ENCODE measurements around the gene MGAT5.

The MGAT5 gene

DNA sequence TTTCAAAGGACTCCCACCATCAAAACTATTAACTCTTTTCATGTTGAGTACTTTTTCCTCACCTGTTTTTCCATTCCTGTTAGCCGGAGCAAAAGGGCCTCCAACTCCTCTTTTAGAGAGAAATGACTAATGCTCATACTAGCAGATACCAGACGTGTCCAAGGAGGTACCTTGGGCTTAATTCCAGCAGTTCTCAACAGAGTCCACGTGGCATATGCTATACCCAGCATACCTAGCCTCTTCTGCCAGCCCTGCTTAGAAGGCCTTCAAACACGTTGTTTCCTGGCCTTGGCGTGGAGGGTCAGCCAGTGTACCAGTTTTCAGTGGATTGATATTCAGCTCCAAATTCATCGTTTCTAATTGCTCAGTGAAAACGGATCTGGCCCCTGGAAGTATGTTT lies 123.9 kb downstream of the MGAT5 start:
- Histone ChIP-seq H3K27me3 (ENCODE audit: control insufficient read depth, insufficient read depth, low read length) (no peaks in the 10 kb centered on the region), H3K9ac (ENCODE audit: low read depth, low read length) (no peak overlapping the region), H3K4me2 (ENCODE audit: low read length) (no peak overlapping the region), H3K4me1 (ENCODE audit: control insufficient read depth, insufficient read depth, low read length) (peaks cover 9% of the 10 kb centered on the region), H3K36me3 (ENCODE audit: insufficient read depth, low read length) (no peaks in the 10 kb centered on the region), H3K4me3 (ENCODE audit: low read length) (no peak overlapping the region), H3K9me3 (replicated peaks; ENCODE audit: low read length) (no peaks in the 10 kb centered on the region)

DNA sequence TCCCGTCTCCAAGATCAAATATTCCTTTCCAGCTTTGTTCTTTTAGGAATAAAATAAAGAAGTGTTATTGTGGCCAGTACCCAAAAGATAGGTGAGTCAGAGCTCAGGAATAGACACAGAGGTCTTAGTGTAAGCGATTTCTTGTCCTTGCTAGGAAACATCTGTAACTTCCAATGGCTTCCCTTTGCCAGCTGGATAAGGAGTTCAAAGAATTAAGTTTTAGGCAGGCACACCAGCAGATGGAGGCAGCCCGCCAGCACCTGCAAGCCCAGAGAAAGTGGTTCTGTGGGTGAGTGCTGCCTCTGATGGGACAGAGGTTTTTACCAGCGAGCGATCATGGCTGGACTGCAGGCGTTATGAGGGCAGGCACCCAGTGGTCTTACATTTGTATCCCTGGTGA lies 125.4 kb downstream of the MGAT5 start:
- no peaks in the 10 kb centered on the region for H3K36me3 ChIP-seq (ENCODE audit: insufficient read depth, low read length)
- no peak overlapping the region for H3K9ac ChIP-seq (ENCODE audit: low read depth, low read length)
- H3K4me1 ChIP-seq (ENCODE audit: control insufficient read depth, insufficient read depth, low read length): no peaks in the 10 kb centered on the region
- no peak overlapping the region for H3K4me2 ChIP-seq (ENCODE audit: low read length)
- H3K9me3 ChIP-seq (replicated peaks; ENCODE audit: low read length): no peaks in the 10 kb centered on the region
- no peaks in the 10 kb centered on the region for H3K27me3 ChIP-seq (ENCODE audit: control insufficient read depth, insufficient read depth, low read length)
- H3K4me3 ChIP-seq (ENCODE audit: low read length): no peak overlapping the region

DNA sequence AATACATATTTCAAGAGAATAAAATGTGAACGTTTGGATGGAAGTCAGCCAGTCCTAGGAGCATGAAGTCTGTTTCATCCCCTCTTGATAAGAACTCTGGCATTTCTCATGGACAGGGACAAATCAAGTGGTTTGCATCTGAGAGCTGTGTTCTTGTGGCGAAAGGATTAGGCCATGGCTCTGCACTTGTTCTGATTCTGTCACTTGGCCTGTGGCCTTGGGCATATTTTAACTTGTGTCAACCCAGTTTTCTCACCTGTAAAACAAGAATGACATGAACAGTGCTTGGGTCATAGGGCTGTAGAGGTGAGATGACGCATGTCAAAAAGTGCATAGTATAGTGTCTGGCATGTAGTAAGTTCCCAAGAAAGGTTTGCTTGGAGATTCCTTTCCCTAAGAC lies 125.8 kb downstream of the MGAT5 start:
- H3K9ac ChIP-seq (ENCODE audit: low read depth, low read length): no peak overlapping the region
- no peaks in the 10 kb centered on the region for H3K9me3 ChIP-seq (replicated peaks; ENCODE audit: low read length)
- no peaks in the 10 kb centered on the region for H3K36me3 ChIP-seq (ENCODE audit: insufficient read depth, low read length)
- H3K4me1 ChIP-seq (ENCODE audit: control insufficient read depth, insufficient read depth, low read length): no peaks in the 10 kb centered on the region
- no peak overlapping the region for H3K4me2 ChIP-seq (ENCODE audit: low read length)
- no peak overlapping the region for H3K4me3 ChIP-seq (ENCODE audit: low read length)
- no peaks in the 10 kb centered on the region for H3K27me3 ChIP-seq (ENCODE audit: control insufficient read depth, insufficient read depth, low read length)

DNA sequence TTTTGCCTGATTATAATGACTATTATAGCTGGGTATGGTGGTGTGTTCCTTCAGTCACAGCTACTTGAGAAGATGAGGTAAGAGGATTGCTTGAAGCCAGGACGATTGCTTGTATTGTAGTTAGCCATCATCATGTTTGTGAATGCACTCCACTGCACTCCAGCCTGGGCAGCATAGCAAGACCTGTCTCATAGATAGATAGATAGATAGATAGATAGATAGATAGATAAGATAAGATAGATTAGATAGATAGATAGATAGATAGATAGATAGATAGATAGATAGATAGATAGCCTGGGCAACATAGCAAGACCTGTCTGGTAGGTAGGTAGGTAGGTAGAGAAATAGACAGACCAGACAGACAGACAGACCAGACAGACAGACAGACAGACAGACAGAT lies 127.3 kb downstream of the MGAT5 start:
- no peaks in the 10 kb centered on the region for H3K27me3 ChIP-seq (ENCODE audit: control insufficient read depth, insufficient read depth, low read length)
- no peaks in the 10 kb centered on the region for H3K36me3 ChIP-seq (ENCODE audit: insufficient read depth, low read length)

DNA sequence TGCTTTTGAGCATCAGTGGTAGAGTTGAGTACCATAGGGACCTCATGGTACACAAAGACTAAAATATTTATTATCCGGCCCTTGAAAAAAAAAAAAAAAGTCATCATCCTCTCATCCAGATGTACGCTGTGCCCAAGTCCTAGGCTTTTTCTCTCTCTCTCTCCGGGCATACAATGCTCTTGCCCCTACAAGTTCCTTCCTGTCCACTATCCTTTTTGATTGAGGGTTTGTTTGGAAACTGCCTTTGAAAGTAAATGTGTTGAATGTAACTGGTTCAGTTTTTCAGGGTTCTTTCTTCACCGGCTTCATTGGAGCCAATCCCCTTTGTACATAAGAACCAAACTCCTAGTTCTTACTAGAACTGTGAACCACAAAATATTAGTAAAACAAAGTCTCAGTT lies 130.3 kb downstream of the MGAT5 start:
- H3K9me3 ChIP-seq (replicated peaks; ENCODE audit: low read length): no peaks in the 10 kb centered on the region
- H3K9ac ChIP-seq (ENCODE audit: low read depth, low read length): no peak overlapping the region
- H3K4me3 ChIP-seq (ENCODE audit: low read length): no peak overlapping the region
- no peaks in the 10 kb centered on the region for H3K36me3 ChIP-seq (ENCODE audit: insufficient read depth, low read length)
- no peaks in the 10 kb centered on the region for H3K27me3 ChIP-seq (ENCODE audit: control insufficient read depth, insufficient read depth, low read length)
- no peak overlapping the region for H3K4me2 ChIP-seq (ENCODE audit: low read length)
- H3K4me1 ChIP-seq (ENCODE audit: control insufficient read depth, insufficient read depth, low read length): no peaks in the 10 kb centered on the region

More for the DNA sequence above, 127.3 kb downstream of the MGAT5 start:
- Histone ChIP-seq H3K4me3 (ENCODE audit: low read length) (no peak overlapping the region), H3K4me1 (ENCODE audit: control insufficient read depth, insufficient read depth, low read length) (no peaks in the 10 kb centered on the region), H3K4me2 (ENCODE audit: low read length) (no peak overlapping the region), H3K9ac (ENCODE audit: low read depth, low read length) (no peak overlapping the region), H3K9me3 (replicated peaks; ENCODE audit: low read length) (no peaks in the 10 kb centered on the region)

DNA sequence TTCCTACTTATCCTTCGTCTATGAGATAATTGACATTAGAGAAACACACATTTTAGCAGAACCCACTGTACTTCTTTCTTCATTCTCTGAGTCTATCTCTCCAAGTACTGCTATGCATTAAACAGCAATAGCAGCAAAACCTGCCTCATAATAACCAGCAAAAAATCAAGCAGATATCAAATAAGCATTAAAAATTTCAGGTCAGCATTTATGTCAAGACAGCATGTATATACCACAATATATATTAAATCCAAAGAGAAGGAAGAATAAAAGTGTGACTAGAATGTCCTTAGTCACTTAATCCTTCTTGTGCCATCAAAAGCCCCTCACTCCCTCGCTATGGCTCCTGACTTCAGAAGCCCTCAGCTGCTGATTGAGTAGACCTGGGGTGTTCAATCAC lies 131.3 kb downstream of the MGAT5 start:
- no peak overlapping the region for H3K4me2 ChIP-seq (ENCODE audit: low read length)
- no peaks in the 10 kb centered on the region for H3K36me3 ChIP-seq (ENCODE audit: insufficient read depth, low read length)
- H3K4me3 ChIP-seq (ENCODE audit: low read length): no peak overlapping the region
- no peaks in the 10 kb centered on the region for H3K27me3 ChIP-seq (ENCODE audit: control insufficient read depth, insufficient read depth, low read length)
- H3K9me3 ChIP-seq (replicated peaks; ENCODE audit: low read length): no peaks in the 10 kb centered on the region
- H3K4me1 ChIP-seq (ENCODE audit: control insufficient read depth, insufficient read depth, low read length): no peaks in the 10 kb centered on the region
- H3K9ac ChIP-seq (ENCODE audit: low read depth, low read length): no peak overlapping the region

DNA sequence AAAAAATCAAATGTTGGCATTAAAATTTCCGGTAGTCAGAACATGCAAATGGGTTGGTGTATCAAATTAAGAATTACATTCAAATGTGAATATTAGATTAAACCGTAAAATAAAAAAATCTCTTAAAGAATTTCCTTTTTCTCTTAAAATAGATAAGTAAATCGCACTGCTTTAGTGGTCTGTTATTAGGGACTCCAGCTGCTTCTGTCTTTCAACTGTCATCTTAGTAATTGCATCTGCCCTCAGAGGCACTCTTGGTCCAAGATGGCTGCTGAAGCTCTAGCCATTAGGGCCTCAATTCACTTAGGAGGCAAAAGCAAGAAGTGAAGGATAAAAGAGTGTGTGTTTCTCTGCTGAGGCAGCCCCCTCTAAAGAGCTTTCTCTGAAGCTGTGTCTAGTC lies 132.4 kb downstream of the MGAT5 start:
- H3K9ac ChIP-seq (ENCODE audit: low read depth, low read length): no peak overlapping the region

DNA sequence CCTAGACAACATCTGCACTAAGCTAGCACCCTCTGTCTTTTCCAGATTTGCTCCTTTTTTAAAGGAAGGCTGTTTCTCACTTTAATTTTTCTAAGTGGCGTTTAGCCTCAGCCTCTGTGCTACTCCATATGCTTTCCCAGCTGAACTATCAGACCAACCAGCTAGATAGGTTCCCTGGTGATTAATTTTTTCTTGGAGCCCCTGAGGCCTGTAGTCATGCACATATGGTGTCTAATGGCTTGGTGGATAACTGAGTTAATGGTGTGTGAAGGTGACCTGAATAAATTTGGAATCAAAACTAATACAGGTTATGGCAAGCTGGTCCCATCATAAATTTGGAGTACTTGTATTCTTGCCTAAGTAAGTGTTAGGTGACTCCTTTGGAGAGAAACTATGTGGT lies 135.5 kb downstream of the MGAT5 start:
- Histone ChIP-seq H3K4me2 (ENCODE audit: low read length) (no peak overlapping the region), H3K27me3 (ENCODE audit: control insufficient read depth, insufficient read depth, low read length) (no peaks in the 10 kb centered on the region), H3K9ac (ENCODE audit: low read depth, low read length) (no peak overlapping the region), H3K4me3 (ENCODE audit: low read length) (no peak overlapping the region), H3K4me1 (ENCODE audit: control insufficient read depth, insufficient read depth, low read length) (no peaks in the 10 kb centered on the region), H3K36me3 (ENCODE audit: insufficient read depth, low read length) (no peaks in the 10 kb centered on the region), H3K9me3 (replicated peaks; ENCODE audit: low read length) (no peaks in the 10 kb centered on the region)

More for the DNA sequence above, 132.4 kb downstream of the MGAT5 start:
- no peaks in the 10 kb centered on the region for H3K27me3 ChIP-seq (ENCODE audit: control insufficient read depth, insufficient read depth, low read length)
- no peaks in the 10 kb centered on the region for H3K4me1 ChIP-seq (ENCODE audit: control insufficient read depth, insufficient read depth, low read length)
- H3K36me3 ChIP-seq (ENCODE audit: insufficient read depth, low read length): no peaks in the 10 kb centered on the region
- H3K4me2 ChIP-seq (ENCODE audit: low read length): no peak overlapping the region
- no peaks in the 10 kb centered on the region for H3K9me3 ChIP-seq (replicated peaks; ENCODE audit: low read length)
- H3K4me3 ChIP-seq (ENCODE audit: low read length): no peak overlapping the region

DNA sequence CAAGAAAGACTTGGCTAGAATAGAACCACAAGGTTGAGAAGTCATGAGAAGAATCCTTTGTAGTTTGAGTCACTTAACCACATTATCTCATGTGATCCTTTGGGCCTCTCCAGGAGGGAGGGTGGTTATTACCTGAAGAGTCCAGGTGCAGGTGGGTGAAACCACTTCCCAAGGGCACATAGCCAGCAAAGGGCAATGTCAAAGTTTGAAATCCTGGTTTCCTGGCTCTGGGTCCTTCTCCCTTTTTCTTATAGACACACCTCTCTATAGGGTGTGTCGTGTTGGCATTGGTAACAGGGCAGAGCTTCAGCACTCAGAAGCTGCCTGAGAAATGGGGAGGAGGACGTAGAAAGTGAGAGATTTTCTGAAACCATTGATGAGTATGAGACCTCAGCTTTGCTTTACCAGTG lies 137.9 kb downstream of the MGAT5 start:
- Histone ChIP-seq H3K36me3 (ENCODE audit: insufficient read depth, low read length) (no peaks in the 10 kb centered on the region), H3K9ac (ENCODE audit: low read depth, low read length) (no peak overlapping the region), H3K4me2 (ENCODE audit: low read length) (no peak overlapping the region), H3K9me3 (replicated peaks; ENCODE audit: low read length) (no peaks in the 10 kb centered on the region), H3K27me3 (ENCODE audit: control insufficient read depth, insufficient read depth, low read length) (no peaks in the 10 kb centered on the region), H3K4me3 (ENCODE audit: low read length) (no peak overlapping the region), H3K4me1 (ENCODE audit: control insufficient read depth, insufficient read depth, low read length) (no peaks in the 10 kb centered on the region)

DNA sequence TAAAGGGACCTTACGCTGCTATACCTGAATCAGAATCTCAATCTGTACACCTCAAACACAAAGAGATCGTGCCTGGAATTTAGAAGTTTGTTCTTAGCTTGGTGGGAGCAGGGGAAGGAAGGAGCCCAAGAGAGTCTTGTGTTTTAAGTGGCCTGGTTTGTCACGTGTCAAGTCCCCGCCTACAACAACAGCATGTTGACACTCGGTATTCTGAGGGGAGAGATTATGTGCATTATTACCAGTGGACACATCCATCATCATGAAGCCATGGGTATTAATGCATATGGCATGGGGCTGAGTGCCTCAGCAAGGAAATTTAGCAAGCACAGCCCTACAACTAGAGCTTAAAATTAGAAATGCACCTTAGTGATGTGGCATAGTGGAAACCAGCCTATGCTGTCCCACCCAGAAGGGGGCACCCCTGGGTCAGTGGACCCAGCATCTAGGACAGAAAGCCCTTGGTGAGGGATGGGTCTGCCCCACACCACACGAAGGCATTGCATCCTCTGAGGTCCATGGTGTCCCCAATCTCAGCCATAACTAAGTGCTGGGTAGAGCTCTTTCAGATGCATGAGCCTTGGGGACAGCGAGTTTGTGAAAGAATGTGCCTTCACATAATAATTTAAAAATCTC lies 138.7 kb downstream of the MGAT5 start:
- H3K9ac ChIP-seq (ENCODE audit: low read depth, low read length): no peak overlapping the region
- H3K4me3 ChIP-seq (ENCODE audit: low read length): no peak overlapping the region
- no peaks in the 10 kb centered on the region for H3K36me3 ChIP-seq (ENCODE audit: insufficient read depth, low read length)
- no peak overlapping the region for H3K4me2 ChIP-seq (ENCODE audit: low read length)
- no peaks in the 10 kb centered on the region for H3K27me3 ChIP-seq (ENCODE audit: control insufficient read depth, insufficient read depth, low read length)
- H3K4me1 ChIP-seq (ENCODE audit: control insufficient read depth, insufficient read depth, low read length): peaks cover under 1% of the 10 kb centered on the region
- H3K9me3 ChIP-seq (replicated peaks; ENCODE audit: low read length): no peaks in the 10 kb centered on the region

DNA sequence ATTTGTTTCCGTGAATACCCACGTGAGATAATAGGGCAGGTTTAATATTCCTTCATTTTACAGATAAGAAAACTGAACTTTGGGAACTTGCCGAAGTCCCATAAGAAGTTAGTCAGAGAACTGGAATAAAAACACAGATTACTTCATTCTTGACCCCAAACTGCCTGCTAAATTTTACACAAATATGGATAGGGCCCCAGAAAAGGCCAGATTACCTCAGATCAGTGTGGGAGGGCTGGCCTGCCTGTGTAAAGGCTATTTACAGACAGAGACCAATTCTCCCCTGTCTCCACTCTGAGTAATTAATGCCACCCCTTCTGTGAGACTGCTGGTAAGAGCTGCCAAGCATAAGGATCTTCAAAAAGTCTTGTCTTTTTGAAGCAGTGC lies 139.2 kb downstream of the MGAT5 start:
- H3K36me3 ChIP-seq (ENCODE audit: insufficient read depth, low read length): no peaks in the 10 kb centered on the region
- H3K27me3 ChIP-seq (ENCODE audit: control insufficient read depth, insufficient read depth, low read length): no peaks in the 10 kb centered on the region
- peaks cover 6% of the 10 kb centered on the region for H3K4me1 ChIP-seq (ENCODE audit: control insufficient read depth, insufficient read depth, low read length)
- H3K4me2 ChIP-seq (ENCODE audit: low read length): no peak overlapping the region
- no peaks in the 10 kb centered on the region for H3K9me3 ChIP-seq (replicated peaks; ENCODE audit: low read length)
- no peak overlapping the region for H3K4me3 ChIP-seq (ENCODE audit: low read length)
- no peak overlapping the region for H3K9ac ChIP-seq (ENCODE audit: low read depth, low read length)

DNA sequence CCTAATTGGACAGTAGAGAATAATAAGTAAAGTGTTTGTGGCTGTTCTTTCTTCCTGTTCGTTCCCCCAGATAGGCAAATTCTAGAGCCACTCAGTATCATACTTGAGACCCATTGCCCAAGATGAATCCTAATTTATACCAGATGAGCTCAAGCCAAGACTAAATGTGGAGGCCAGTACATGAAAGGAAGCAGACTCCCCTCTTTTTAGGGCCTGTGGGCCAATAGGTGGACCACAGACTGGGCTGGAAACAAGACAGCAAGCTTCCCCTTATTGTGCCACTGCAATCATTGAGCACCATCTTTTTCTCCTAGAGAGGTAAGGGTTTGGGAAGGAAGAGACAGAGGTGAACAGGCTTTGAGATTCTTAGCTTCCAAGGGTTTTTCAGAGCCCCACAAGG lies 141.9 kb downstream of the MGAT5 start:
- peaks cover 21% of the 10 kb centered on the region for H3K4me1 ChIP-seq (ENCODE audit: control insufficient read depth, insufficient read depth, low read length)
- no peak overlapping the region for H3K4me2 ChIP-seq (ENCODE audit: low read length)
- H3K27me3 ChIP-seq (ENCODE audit: control insufficient read depth, insufficient read depth, low read length): no peaks in the 10 kb centered on the region
- H3K36me3 ChIP-seq (ENCODE audit: insufficient read depth, low read length): no peaks in the 10 kb centered on the region
- no peaks in the 10 kb centered on the region for H3K9me3 ChIP-seq (replicated peaks; ENCODE audit: low read length)
- H3K9ac ChIP-seq (ENCODE audit: low read depth, low read length): no peak overlapping the region
- H3K4me3 ChIP-seq (ENCODE audit: low read length): no peak overlapping the region
